ENCODE data around the gene MYL12A. TPM values are rescaled to one million over a fixed set of nuclear protein-coding genes. Genes with fewer than 3 reads are reported as not detected.

The MYL12A gene
- total RNA-seq, 1 experiment from 2014 or later: 284 TPM

- Histone ChIP-seq H4K20me1 (ENCODE audit: control insufficient read depth, insufficient read depth, insufficient read length) (no peaks in the 10 kb centered on the region), H3K18ac (ENCODE audit: insufficient read length, low read depth, low read length) (peak overlapping the region; percentile 94), H3K9ac (ENCODE audit: extremely low read depth, insufficient read length, low read length) (peak overlapping the region; percentile 94), H3K23ac (ENCODE audit: insufficient read length, low read depth, low read length) (no peak overlapping the region), H3K23me2 (ENCODE audit: insufficient read length, low read depth, low read length, poor library complexity, severe bottlenecking) (peaks cover 10% of the 10 kb centered on the region), H2AK5ac (ENCODE audit: insufficient read length, low read length) (no peak overlapping the region), H3K4me2 (ENCODE audit: insufficient read depth, insufficient read length, low read length) (peak overlapping the region; percentile 40), H2AFZ (ENCODE audit: low read length) (no peak overlapping the region), H3T11ph (ENCODE audit: low read length) (peak overlapping the region; percentile 3), H2BK15ac (ENCODE audit: low read depth, low read length) (no peak overlapping the region), H3K56ac (ENCODE audit: insufficient read length, low read depth, low read length) (no peak overlapping the region), H4K91ac (ENCODE audit: insufficient read length, low read depth, low read length) (no peak overlapping the region), H3K14ac (ENCODE audit: insufficient read depth, low read length) (peak overlapping the region; percentile 93), H2BK20ac (ENCODE audit: low read depth, low read length, poor library complexity, severe bottlenecking) (no peak overlapping the region), H3K79me1 (ENCODE audit: insufficient read depth, low read depth, low read length, poor library complexity, severe bottlenecking) (no peaks in the 10 kb centered on the region), H3K79me2 (ENCODE audit: insufficient read depth, low read length) (peaks cover 20% of the 10 kb centered on the region; the same call in 1 of the 2 replicates), H3K27me3 (ENCODE audit: insufficient read depth, low read length) (no peaks in the 10 kb centered on the region), H3K27ac (ENCODE audit: insufficient read length, low read depth, low read length) (peak overlapping the region; percentile 29), H3K9me3 (ENCODE audit: control insufficient read depth, low read depth, low read length) (no peaks in the 10 kb centered on the region), H2BK12ac (ENCODE audit: insufficient read length, low read depth, low read length) (no peak overlapping the region), H2BK120ac (ENCODE audit: low read depth, low read length, poor library complexity, severe bottlenecking) (peak overlapping the region; percentile 71), H4K5ac (ENCODE audit: insufficient read length, low read depth, low read length) (no peak overlapping the region), H3K4me1 (ENCODE audit: insufficient read depth, low read length) (no peaks in the 10 kb centered on the region), H3K4ac (ENCODE audit: low read depth, low read length) (peak overlapping the region; percentile 24; the same call in 1 of the 2 replicates), H2BK5ac (ENCODE audit: insufficient read length, low read length) (no peak overlapping the region), H4K8ac (replicated peaks; ENCODE audit: insufficient read length, low read depth, low read length) (no peak overlapping the region)
- Mint-ChIP-seq H3K4me1 (peaks cover 26% of the 10 kb centered on the region in 2 experiments), H3K9me3 (no peaks in the 10 kb centered on the region; a peak in 1 of 5 replicates), H3K4me3 (peak overlapping the region; percentile 84 to 91), H3K27ac (peak overlapping the region; percentile 59 to 96 (median 94)), H3K27me3 (ENCODE audit: low read depth) (no peaks in the 10 kb centered on the region), H3K36me3 (ENCODE audit: insufficient read depth in 1 of 3, low read depth in 3 of 3) (peaks cover 11 to 19% (median 16%) of the 10 kb centered on the region in 3 experiments)
- TF ChIP-seq, protein P1, sequence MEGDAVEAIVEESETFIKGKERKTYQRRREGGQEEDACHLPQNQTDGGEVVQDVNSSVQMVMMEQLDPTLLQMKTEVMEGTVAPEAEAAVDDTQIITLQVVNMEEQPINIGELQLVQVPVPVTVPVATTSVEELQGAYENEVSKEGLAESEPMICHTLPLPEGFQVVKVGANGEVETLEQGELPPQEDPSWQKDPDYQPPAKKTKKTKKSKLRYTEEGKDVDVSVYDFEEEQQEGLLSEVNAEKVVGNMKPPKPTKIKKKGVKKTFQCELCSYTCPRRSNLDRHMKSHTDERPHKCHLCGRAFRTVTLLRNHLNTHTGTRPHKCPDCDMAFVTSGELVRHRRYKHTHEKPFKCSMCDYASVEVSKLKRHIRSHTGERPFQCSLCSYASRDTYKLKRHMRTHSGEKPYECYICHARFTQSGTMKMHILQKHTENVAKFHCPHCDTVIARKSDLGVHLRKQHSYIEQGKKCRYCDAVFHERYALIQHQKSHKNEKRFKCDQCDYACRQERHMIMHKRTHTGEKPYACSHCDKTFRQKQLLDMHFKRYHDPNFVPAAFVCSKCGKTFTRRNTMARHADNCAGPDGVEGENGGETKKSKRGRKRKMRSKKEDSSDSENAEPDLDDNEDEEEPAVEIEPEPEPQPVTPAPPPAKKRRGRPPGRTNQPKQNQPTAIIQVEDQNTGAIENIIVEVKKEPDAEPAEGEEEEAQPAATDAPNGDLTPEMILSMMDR (conservative IDR thresholded peaks at IDR 0.05): no peak
- no CpG with 5 or more reads among the region's 22 CpGs for WGBS (ENCODE audit: extremely low coverage, insufficient read length, low lambda C conversion rate)
- DNase-seq: no peak
Measured at GRCh38 chr18:3248062-3248657, 559 bp downstream of the MYL12A start.
